CD4-positive, alpha-beta T cell treated with Interleukin-21 for 1 hour (primary cell): ENCODE results near the gene USH2A.

ENCODE experiments used
- DNase-seq: peaks from one replicate; pipeline ENCODE4 v3.0.0-alpha.2; 2020

Gene USH2A, protein sequence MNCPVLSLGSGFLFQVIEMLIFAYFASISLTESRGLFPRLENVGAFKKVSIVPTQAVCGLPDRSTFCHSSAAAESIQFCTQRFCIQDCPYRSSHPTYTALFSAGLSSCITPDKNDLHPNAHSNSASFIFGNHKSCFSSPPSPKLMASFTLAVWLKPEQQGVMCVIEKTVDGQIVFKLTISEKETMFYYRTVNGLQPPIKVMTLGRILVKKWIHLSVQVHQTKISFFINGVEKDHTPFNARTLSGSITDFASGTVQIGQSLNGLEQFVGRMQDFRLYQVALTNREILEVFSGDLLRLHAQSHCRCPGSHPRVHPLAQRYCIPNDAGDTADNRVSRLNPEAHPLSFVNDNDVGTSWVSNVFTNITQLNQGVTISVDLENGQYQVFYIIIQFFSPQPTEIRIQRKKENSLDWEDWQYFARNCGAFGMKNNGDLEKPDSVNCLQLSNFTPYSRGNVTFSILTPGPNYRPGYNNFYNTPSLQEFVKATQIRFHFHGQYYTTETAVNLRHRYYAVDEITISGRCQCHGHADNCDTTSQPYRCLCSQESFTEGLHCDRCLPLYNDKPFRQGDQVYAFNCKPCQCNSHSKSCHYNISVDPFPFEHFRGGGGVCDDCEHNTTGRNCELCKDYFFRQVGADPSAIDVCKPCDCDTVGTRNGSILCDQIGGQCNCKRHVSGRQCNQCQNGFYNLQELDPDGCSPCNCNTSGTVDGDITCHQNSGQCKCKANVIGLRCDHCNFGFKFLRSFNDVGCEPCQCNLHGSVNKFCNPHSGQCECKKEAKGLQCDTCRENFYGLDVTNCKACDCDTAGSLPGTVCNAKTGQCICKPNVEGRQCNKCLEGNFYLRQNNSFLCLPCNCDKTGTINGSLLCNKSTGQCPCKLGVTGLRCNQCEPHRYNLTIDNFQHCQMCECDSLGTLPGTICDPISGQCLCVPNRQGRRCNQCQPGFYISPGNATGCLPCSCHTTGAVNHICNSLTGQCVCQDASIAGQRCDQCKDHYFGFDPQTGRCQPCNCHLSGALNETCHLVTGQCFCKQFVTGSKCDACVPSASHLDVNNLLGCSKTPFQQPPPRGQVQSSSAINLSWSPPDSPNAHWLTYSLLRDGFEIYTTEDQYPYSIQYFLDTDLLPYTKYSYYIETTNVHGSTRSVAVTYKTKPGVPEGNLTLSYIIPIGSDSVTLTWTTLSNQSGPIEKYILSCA (N-terminal part only)

DNA sequence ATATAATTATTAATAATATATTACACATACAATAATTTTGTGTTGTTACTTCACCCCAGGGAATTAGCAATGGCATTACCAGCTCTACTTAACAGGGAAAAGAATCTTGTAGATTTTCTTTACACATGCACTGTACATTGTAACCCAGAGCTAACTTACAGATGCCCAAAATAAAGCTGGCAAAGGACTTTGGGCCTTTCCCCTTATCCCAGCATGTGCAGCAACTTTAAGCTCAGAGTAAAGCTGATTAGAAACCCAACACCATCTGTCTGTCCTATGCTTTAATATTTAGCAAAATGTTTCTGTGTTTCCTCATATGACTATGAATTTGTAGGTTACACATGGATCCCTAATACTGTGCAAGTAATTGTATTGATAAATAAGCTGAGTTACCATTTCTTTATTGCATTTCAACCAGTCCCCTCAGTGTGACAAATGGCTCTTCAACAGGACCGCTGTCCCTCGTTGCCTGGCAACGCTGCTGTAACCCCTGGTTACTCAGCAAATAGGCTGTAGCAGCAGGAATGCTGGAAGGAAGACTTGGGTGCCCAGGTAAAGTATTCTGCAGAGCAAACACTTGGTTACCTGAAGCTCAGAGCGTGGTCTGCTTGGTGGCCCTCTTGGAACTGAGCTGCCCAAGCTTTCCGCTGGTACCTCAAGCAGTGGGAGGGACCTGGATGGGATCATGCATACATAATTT lies at the start of gene USH2A:
TSS of gene USH2A (minus strand) at position 628 of the 700 bp plus-strand sequence. CDS start 1,112 bp downstream, outside the sequence.
- no peak for DNase-seq

DNA sequence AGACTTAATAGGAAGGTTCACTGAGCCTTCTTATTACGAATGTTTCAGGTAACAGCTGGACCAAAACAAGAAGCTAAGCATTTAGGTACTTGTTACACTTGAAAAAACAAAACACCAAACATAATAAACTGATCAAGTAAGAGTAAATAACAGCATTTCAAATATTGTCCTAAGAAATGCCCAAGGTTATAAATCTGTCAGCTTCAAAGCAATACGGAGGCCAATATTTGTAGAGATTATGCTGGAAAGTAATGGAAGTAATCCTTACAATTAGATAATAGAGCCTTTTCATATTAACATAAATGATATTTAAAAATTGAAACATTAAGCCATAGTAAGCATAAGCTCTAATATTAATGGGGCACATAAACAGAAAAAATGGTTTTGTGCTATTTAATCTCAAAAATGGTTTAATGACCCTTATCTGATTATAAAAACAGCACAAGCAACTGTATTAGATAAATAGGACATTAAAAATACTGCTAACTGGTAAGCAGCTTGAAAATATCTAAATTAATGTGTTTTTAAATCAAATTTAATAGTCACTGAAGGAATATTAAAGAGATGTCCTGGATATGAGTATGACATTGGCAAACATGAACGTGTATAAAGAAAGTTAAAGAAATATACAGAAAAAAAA lies 43.0 kb upstream of the USH2A start:
- no peak for DNase-seq

DNA sequence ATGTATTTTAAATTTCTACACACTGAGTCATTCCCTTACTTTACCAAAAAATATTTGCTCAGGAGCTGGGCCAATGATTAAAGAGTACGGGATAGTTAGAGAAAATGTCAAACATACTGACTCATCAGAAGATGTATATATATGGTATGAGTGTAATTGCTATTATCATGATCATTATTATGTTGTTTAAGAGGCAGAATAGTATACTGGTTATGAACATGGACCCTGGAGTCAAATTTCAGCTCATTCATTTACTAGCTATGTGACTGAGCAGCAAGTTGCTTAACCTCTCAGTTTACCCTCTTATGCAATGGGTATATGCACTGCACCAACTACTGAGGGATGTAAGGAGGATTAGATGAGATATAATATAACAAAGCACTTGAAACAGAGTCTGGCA lies 41.2 kb upstream of the USH2A start:
- DNase-seq, result no peak

DNA sequence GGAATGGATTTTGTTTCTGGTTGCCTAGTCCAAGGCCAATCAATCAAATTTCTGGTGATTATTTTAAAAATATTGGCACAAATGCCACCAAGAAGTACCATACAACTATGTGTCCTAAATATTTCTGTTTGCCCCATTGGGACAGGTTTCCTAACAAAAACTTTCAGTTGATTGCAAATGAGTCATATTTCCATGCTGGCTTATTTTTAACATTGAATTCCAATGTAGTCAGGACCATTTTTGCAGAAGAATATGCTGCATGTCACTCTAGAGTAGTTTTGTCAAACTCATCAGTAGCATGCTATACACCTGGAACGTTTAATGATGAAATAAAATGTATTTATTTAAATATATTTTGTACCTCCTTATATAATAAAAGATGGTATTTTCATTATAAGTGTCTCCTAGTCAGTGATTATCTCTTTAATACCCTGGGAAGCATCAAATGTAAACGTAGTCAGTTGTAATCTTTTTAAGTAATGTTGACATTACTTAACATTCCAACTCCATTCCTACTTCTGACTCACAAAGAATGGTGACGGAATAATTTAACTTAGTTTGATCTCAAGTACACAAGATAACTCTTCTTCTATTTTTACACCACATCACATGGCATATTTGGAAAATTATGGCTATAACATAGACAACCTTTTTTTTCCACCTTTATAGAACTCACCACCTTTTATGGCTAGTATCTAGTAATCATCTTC lies 39.0 kb upstream of the USH2A start:
- DNase-seq, result no peak

DNA sequence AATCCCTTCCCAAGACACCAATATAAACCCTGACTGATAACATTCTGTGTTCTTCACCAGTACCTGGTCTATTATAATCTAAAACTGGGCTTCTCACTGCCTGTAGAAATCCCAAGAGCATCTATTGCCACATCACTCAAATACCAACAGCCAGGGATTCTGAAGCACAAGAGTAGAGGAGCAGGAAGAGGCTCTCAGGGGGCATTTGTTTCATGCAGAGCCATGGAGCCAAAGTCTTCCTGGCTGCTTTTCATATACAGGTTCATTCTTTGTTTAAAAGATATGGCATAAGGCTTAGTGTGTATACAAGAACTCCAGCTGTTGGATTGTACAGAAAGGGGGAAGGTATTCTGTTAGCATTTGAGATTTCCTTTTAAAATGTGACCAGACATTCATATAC lies 38.2 kb upstream of the USH2A start:
- no peak for DNase-seq

DNA sequence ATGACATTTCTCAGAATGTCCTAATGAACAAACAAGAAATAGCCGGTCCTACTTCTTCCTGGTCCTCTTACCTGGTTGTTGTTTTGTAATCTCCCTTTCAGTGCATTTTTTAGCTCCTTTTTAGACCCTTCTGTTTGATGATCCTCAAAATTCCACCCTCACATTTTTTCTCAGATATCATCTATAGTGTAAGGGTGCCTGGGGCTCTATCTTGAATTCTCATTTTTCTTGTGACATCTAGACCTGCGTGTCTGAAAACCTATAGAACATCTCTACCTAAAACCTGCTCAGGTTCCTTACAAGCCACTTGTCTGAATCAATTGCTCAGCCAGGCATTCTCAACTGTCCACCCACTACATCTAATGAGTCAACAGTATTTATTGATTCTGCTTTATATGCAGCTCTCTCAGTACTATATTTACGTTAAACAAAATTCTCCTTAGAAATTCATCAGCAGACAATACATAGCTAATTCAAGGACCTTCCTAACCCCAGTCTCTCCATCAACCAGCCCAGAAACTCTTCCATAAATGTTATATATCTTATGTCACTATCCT lies 36.5 kb upstream of the USH2A start:
- no peak for DNase-seq

DNA sequence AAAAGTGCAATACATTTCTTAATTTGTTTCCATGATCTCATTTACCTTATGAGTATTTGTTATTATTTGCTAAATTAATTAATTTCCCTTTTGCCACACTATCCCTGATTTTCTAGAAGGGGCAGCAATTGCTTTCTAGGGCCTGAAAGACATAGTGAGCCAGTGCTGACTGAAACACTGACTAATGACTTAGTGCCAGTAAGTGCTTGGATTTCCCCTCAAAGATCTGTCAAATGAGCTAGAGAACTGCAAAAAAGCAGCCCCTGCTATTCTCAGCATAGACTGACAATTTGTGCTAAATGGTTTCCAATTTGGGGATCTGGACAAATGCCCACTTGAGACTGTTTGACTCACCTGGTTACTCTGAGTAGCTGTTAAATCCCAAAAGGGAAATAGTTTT lies 35.6 kb upstream of the USH2A start:
- DNase-seq, result no peak

DNA sequence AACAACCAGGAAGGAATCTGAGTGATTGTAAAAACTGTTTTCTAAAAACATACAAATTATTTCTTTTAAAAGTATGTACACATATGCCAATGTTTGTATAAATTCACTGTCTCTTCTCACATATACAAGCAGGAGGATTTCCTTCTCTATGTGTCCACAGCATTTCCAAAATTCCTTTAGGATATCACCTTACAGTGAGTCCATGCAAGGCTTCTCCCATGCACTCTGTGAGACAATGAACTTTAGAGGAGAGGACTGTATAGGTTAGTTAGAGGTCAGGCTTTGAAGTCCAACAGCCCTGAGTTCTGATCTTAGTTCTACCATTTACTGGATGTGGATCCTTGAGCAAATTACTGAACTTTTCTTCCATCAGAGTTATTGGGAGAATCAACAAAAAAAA lies 34.1 kb upstream of the USH2A start:
- DNase-seq, result no peak

DNA sequence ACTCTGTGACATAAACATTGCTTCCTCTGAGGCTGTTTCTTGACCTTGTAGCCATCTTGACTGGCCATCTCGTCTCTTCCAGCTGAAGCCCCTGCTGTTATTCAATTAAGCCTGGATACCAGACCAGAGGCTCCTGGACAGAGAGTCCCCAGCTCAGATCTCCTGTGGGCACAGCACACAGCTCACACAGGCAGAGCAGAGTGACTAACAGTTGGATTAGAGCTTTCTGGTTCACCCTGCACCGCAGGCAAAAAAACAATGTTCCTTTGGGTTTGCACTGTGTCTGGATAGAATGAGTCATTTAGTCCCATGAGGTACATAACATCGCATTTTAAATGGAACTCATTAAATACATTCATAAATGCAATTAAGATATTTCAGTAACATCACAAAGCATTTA lies 33.4 kb upstream of the USH2A start:
- no peak for DNase-seq

DNA sequence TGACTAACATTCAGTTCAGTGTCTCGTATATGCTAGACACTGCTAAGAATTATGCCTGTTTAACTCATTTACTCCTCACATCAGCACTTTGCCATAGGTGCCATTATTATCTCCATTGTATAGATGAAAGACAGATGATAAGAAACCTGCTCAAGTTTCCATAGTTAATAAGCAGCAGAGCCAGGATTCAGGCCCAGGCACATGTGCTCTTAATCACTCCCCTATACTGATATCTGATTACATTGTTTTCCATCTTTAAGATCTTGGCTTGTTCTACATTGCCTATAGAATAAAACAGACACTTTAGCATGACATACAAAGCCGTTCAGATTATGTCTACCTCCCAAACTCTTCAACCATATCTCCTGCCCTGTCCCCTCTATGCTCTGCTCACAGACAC lies 30.5 kb upstream of the USH2A start:
- no peak for DNase-seq

DNA sequence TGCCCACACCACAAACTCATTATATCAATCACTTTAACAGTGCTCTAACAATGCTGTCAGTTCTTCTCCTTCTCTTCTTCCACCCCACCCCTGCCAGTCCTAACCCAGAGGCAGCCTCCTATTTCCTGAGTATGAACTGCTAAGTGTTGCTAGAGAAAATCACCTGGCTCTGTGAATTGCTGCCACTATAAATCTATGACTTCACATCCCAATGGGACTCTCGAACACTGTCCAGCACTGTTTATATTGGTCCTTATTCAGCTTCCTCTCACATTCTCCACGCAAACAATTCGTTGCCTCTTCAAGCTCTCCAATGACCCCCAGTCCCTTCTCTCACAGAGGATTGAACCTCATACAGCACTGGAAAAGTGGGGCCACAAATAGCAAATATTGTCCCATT lies 27.0 kb upstream of the USH2A start:
- DNase-seq, result no peak

DNA sequence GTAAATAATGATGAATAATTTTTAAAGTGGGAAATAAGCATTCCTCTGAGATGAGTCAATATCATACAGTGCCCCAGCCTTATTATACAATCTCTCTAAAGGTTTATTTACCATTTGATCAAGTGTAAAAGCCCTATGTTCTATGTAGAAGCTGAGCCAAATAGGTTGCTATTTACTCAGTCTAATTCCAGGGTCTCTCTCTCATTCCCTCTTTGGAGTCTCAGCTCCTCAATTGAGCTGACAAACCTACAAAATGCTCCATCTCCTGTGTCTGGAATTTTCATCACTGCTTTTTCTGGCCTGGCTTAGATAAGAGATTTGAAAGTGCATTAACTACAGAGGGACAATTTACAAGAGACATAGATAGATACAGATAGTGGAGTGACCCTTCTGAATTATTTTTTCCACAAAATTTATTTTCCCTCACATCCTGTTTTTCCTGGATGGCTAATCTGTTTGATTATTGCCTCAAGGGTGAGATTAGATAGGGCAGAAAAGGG lies 24.8 kb upstream of the USH2A start:
- no peak for DNase-seq

DNA sequence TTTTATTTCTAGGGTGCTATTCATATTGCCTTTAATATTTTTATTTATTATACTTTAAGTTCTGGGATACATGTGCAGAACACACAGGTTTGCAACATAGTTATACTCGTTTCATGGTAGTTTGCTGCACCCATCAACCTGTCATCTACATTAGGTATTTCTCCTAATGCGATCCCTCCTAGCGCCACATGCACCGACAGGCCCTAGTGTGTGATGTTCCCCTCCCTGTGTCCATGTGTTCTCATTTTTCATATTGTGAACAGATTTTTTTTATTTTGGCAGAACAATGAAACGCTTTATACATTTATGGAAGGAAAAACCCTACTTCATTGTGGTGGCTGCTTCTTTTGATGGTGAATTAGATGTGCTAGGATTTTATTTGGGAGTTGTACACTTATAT lies 14.4 kb upstream of the USH2A start:
- DNase-seq, result no peak

DNA sequence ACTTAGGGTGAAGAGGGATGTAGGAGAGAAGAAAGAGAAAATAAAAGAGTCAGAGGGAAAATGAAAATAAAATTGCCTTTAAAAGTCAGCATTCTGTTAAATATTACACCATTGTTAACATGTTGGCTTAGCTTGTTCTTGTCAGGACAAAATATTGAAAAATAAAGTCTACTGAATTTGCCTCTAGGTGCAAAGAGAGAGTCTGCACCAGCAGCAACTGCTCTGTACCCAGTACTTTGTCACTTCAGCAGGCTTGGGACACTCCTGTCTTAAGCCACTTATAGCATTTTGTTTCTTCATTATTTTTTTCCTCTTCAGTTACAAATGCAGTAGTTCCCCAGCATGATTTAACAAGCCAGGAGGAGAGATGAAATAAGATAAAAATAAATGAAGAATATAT lies 11.0 kb upstream of the USH2A start:
- no peak for DNase-seq

DNA sequence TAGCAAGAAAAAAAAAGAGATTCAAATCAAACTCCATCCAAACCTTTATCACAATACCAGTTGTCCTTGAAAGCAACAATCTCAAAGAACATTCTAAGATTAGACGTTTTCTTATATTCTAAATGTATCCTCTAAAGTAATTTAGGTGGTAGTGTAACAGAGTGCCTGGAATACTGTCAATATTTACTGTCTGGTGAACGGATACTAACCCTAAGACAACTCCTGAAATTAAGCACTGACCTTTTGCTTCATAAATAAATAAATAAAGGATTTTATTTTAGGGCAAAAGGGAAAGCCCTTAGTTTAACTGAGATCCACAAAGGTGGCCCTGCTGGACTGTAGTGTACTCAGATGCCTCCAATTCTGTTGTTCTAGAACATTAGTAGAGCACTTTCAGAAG lies 9.9 kb upstream of the USH2A start:
- no peak for DNase-seq

DNA sequence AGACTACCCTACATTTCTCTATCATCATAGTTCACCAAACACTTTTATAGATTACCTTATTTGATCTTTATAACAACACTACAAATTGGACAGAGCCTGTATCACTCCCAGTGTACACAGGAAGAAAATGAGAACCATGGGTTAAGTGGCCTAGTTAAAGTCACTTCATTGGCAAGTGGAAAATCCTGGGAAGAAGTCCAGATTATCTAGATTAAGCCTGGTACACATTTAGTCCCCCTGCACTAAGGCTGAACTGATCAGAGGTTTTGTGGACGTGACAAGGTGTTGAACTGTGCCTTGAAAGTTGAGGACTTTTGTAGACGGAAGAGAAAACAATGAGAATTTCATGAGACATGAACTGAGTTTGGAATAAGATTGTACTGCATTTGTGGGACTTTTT lies 7.5 kb upstream of the USH2A start:
- DNase-seq, result no peak

DNA sequence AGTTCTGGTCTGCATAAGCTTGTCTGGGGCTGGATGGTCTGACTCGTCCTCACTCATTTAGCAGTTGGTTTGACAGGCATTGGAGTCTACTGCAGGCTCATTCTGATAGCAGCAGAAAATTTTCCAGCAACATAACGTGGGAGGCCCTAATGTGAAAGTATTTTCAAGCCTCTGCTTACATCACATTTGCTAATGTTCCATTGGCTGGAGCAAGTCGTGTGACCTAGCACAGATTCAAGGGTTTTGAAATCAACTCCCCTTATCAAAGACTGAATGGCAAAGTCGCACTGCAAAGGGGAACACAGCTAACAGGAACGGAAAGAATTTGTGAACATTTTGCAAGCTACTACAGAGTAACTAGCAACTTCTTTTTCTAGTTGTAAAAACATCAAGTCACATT lies 2.3 kb upstream of the USH2A start:
- DNase-seq, result no peak

DNA sequence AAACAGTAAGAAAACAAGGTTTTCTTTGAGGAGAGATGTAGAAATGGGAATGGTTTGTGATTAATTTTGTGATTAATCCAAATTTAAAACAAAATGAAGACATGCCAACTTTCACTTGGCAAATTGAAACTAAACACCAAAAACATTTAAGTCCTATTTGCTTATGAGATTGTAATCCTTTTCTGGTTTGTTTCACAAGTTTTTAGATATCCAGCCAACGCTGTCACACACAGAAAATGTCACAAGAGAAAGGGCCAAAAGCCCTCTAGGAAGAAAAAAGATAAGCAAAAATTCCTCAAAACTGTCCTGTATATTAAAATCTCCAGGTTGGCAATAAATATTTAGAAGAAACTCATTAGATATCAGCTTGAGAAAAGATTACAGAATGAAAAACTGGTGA lies 2.5 kb downstream of the USH2A start:
- DNase-seq, result no peak

DNA sequence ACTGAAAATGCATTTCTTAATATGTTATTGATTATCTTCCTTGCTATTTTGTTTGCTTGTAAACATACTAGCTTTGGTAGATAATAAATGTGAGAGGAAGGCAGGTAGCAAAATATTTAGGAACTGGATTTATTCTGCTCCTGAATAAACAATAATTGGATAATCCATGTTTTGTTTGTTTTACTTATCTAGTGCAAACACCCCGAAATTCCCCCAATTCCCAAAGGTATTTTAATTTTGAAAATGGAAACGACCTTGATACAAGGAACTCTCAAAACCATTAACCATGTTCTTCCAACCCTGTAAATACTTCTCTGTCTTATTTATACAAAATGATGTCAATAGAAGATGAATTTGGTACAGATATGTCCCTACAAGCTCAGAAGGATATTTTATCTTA lies 3.0 kb downstream of the USH2A start:
- DNase-seq, result no peak

DNA sequence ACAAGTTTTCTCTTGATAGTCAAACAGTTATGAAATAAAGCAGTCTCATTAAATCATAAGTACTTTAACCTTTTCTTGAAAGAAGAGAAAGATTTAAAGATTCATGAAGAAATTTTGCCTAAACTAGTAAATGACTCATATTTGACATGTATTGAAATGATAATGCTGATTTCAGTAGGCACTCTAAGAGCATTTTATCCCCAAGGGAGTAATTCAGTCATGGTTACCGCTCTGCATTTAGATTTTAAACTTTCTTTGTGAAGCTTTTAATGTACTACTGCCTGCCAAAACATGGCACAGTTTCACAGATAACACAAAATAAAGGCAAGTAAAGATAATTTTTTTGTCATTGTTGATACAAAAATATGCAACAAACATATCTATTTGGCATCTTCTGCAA lies 6.8 kb downstream of the USH2A start:
- no peak for DNase-seq

DNA sequence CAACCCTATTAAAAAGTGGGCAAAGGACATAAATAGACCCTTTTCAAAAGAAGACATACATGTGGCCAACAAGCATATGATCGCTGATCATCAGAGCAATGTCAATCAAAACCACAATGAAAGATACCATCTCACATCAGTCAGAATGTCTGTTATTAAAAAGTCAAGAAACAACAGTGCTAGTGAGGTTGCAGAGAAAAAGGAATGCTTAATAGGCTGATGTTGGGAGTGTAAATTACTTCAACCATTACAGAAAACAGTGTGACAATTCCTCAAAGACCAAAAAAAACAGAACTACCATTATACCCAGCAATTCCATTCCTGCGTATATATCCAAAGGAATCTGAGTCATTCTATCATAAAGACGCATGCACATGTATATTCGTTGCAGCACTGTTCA lies 13.2 kb downstream of the USH2A start:
- DNase-seq, result no peak
